T1000 (cell line): Measurements from ENCODE around the gene DNAJA2.
"Not testable (repeated sequence)": the region's sequence is repeated elsewhere in the genome, so short reads cannot be mapped to it uniquely, and the experiment has no call there.

Source experiments
- DNase-seq: peaks from one replicate; lab custom pipeline; 2025; ENCODE audit warnings: mixed read lengths; lab: John Stamatoyannopoulos, UW

DNAJA2 gene

DNA sequence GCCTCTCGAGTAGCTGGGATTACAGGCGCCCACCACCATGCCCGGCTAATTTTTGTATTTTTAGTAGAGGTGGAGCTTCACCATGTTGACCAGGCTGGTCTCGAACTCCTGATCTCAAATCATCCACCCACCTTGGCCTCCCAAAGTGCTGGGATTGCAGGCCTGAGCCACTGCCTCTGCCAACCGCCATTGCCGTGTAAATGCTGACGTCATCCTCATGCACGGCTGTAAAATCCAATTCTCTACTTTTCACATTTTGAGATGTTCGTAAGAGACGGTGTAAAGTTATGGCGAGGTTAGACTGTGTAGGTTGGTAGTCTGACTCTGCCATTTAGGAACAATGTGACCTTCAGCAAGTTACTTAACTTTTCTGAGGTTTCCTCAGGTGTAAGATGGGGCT, 1.7 kb upstream of the DNAJA2 start:
- no peak for DNase-seq

DNA sequence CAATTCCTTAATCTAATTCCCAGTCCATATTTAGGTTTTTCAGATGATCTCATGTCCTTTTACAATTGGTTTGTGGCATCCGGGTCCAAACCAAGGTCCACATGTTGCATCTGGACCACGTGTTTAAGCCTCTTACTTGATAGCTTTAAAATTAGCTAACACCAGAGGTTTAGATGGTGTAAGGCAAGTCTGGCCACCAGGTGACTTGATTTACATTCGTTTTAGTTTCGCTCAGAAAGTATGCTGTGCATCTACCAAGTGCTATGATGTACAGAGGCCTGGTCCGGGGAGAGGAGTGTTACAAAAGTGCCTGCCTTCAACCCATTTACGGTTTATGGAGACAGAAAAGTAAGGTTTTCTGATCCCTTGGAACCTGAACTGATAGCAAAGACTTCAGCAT, 878 bp upstream of the DNAJA2 start:
- DNase-seq, result no peak

DNA sequence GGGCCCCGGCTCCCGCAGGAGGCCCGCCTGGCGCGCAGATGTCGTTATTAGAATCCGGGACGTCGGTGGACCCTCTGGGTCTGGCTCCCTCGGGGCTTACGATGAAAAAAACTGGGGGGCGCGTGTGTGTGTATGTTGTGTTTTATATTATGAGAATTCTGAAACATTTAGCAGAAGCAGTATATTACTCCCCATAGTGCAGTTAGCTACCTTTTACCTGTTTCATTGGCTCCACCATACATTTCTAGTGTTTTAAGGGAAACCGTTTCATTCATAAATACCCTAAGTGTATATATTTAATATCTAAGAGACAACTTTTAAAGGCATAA, 486 bp upstream of the DNAJA2 start:
- DNase-seq, result no peak

DNA sequence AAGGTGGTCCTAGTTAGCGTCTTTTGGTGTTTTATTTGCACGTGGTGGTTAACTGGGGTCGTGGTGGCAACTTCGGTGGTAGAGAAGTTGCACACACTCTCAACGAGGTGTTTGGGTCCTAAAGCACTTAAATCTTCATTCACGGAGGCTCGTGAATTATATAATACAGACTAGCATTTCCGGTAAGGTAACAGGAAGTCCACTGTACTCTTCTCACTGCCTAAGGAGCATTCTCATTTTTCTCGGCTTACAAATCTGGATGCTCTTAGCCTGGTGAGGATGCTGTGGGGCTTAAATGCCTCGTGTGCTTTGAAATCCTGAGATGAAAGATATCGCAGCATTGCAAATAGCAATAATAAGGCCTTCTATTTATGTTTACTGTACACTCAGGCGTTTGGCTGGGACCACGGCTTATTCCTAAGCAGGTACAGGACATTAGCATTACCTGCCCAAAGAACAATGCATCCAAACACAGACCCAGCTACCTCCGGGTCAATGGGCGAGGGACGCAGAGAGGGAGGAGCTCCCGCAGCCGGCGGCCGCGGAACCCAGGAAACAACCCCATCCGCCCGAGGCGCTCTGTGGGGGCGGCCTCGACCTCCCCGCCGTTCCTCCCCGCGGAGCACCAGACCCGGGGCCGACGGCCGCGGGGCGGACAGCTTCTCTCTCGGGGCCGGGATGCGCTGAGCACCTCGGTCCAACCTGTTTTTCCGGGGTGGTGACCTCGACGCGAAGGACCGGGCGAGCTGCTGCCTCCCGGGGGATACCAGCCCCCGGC, 856 bp downstream of the DNAJA2 start:
- DNase-seq, result no peak

DNA sequence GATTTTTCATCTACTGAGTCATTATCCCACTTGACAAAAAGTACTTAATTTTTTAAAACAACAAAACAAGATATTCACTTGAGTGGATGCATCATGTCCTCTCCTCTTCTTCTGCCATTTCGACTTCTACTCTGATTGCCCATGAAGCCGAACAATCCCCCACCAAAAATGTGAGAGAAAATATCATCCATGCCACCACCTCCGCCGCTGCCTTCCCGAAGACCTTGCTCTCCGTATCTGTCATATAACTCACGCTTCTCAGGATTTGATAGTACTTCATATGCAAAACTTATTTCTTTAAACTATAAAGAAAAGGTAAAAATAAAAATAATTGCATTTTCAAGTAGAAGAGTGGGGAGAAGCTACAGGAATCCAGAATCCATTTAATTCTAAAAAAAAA, 2.2 kb downstream of the DNAJA2 start:
- DNase-seq, result no peak

DNA sequence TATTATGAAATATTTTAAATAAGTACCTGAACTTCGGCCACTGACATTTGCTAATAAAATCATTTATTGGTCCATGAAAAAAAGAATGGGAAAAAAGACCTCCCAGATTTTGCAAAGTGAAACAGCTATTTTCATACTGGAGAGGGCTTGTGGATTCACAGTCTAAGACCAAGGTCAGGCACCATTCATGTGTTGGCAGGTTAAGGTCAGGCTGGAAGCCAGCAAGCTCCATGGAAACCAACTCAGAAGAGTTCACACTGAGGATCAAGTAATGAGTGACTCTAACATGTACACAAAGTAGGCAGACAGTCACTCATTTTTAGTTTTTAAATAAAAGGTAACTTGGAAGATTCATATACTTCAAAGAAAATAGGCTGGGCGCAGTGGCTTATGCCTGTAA, 3.4 kb downstream of the DNAJA2 start:
- DNase-seq, result no peak

DNA sequence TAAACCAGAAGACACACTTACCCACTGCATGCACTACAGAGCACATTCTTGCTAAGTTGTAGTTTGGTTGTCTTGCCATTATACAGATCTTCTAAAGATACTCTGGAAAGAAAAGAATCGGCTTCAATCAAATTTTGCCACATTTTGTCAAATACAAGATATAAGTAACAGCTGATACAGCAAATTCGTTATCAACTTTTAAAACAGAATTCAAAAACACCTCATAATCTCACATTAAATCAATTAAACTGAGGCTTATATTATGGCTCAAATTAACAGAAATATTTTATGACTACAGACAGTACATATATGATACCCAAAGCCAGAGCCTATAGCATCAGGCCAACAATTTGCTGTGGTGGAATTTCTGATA, 5.4 kb downstream of the DNAJA2 start:
- no peak for DNase-seq

DNA sequence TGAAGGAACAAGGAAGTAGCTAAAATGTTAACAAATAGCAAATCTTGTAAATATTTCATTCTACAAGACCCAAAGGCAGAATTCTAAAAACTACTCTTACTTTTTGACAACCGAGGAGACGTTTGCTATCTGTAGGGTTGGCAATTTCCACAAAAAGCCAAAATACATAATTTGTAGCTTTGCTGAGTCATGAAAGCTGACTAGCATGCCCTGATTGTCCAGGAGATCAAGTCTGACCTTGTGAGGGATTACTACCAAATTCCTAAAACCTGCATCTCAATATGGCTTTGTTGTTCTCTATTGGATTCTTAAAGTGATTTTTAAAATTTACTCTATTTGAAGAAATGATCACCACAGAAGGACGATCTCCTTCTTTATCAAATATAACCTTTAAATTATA, 10.8 kb downstream of the DNAJA2 start:
- no peak for DNase-seq

DNA sequence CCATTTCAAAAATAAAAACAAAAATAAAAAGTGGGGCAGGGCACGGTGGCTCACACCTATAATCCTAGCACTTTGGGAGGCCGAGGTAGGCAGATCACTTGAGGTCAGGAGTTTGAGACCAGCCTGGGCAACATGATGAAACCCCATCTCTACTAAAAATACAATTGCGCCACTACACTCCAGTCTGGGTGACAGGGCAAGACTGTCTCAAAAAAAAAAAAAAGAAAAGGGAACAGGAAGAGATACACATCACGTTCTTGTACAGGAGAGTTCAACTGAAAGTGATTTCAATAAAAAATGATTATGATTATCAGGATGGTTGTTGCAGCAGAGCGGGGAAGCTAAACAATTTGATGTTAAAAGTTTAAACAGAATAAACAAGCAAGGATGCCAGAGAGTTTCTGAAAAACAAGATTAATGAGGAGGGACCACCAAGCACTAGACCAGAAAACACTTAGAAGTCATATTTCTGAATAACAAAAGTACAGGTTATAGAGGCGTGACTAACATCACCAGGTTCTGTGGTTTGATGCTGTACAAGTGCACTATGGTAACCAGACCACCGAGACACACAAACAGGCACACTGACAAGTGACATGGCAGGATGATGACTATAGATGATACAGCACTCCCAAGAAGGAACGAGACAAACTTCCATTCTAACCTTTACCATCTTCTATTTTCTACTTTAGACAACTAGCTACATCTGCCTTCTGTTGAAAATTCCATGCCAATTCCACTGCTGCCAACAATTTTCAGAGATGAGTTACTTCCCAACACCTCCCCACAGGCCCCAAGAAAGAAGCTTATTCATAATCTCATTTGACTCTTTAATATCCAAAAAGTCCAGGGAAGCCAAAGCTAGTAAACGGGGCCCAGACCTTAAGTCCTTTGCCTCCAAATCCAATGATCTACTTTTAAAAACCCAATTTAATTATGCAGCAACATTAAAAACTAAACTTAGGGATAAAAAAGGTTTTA, 11.8 kb downstream of the DNAJA2 start:
- DNase-seq, result no peak

DNA sequence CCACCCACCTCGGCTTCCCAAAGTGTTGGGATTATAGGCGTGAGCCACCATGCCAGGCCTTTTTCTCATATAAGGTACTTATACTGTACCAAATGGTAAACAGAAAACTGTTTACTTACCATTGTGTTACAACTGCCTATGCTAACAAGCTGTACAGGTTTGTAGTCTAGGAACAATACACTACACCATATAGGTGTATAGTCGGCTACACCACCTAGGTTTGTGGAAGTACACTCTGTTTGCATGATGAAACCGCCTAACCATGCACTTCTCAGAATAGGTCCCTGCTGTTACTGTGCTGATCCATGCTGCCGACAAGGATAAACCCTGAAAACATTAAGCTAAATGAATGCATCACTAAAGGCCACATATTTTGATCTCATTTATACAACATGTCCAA, 18.9 kb downstream of the DNAJA2 start:
- no peak for DNase-seq

DNA sequence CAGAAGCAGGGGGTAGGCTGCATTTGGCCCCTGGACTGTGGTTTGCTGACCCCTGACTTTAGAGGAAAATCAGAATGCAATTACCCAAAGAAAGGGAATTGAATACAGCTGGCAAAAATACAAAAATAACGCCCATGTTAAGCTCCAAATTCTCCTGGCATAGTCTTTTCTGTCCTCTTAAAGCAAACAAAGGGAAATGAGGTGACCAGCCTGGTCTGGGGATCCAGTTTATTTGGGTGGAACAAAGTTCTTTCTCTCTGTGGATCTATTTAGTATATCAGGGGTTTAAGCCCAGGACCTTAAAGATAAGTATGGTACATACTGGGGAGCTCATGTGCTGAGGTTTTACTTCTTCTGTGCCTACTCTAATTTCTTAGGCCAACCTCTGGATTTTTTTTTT, 23.5 kb downstream of the DNAJA2 start:
- no peak for DNase-seq

DNA sequence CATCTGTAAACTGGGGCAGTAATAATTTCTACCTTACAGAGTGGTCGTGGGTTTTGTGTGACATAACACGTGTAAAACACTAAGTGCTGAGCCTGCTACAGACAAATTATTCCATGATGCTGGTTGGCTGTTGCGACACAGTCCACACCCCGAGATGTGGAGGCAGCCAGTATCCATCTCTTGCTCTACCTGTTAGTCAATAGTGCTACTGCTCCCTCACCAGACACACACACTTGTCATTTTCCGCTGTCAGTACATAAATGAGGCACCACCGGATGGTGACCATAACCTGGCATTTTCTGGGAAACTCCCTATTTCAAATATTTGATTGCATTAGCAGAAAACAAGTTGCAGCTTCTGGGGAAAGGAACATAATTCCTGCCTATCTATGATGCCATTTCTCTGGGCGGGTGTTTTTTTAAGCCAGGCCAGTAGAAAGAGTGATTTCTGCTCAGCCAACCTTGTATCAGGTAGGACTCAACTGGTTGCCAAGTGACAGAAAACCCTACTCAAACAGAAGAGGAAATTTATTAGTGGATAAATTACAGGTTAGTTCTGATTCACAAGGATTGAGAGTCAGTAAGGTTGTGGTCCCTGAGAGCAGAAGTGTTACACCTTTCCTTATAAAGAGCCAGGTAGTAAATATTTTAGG, 24.1 kb downstream of the DNAJA2 start:
- no peak for DNase-seq

DNA sequence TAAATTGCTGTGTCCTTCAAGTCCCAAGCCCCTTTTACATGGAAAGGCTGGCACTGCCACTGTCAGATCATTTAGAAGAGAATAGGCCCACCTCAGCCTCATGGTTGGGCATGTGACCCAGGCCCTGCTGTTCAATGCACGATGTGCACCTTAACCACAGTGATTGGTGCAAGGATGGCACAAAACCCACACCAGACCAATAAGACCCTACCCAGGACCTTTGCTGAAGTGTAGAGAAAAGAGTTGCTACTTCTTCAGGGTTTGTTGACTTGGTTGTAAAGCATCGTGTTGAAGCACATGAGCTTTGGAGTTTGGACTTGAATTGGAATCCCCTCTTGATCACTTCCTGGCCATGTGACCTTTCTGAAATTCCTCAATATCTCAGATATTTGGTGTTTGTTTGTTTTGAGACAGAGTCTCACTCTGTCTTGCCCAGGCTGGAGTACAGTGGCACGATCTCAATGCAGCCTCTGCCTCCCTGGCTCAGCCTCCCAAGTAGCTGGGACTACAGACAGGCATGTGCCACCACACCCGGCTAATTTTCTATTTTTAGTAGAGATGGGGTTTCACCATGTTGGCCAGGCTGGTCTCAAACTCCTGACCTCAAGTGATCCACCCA, 24.8 kb downstream of the DNAJA2 start:
- no peak for DNase-seq

DNA sequence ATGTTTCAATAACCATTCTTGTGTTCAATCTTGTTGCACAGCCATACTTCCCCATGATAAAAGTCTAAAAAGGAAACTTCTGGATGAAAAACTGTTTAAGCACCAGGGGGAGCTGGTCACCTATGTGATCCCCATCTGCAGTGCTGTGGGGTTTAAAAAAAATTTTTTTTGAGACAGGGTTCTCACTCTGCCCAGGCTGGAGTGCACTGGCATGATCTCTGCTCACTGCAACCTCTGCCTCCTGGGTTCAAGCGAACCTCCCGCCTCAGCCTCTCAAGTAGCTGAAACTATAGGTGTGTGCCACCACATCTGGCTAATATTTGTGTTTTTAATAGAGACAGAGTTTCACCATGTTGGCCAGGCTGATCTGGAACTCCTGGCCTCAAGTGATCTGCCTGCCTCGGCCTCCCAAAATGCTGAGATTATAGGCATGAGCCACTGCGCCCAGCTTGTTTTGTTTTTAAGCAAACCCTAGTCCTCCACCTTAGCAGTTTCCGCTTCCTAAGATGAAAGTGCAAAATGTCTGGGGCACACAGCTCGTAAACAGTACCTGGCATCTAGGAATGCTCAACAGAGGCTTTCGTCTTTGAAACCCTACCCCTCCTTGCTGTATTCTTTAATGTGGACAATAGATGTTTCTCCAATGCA, 25.4 kb downstream of the DNAJA2 start:
- DNase-seq, result no peak

DNA sequence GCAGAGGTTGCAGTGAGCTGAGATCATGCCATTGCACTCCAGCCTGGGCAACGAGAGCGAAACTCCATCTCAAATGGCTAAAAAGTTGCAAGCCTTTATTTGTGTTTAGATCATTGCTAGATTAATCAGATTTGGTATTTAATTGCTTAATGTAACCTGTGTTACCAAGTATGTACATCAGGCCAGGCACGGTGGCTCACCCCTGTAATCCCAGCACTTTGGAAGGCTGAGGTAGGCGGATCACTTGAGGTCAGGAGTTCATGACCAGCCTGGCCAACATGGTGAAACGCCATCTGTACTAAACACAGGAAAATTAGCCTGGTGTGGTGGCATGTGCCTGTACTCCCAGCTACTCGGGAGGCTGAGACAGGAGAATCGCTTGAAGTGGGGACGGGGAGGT, 28.8 kb downstream of the DNAJA2 start:
- not testable (repeated sequence) for DNase-seq

DNA sequence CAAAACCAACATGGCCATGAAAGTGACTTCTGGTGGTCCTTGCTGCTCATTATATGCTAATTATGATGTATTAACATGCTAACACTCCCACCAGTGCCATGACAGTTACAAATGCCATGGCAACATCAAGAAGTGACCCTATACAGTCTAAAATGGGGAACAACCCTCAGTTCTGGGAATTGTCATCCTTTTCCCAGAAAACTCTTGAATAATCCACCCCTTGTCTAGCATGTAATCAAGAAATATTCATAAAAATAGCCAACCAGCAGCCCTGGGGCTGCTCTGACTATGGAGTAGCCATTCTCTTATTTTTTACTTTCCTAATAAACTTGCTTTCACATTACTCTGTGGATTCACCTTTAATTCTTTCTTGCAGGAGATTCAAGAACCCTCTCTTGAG, 35.9 kb downstream of the DNAJA2 start:
- DNase-seq, result no peak

DNA sequence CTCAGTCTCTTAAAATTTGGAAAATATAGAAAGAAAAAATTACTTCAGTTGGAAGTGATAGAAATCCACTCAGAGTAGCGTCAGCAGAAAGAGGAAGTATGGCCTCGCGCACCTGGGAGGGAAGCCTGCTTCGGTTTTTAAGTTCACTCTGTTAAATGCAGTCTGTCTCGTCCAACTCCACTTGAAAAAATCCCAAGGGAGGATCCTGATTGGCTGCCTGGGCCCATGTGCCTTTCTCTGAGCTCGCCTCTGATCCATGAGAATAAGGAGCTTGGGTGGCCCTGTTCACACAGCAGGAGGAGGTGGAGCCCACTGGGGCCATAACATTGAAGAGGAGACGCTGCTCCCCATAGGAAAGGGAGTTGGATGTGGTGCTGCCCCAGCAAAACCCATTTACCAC, 40.7 kb downstream of the DNAJA2 start:
- no peak for DNase-seq

DNA sequence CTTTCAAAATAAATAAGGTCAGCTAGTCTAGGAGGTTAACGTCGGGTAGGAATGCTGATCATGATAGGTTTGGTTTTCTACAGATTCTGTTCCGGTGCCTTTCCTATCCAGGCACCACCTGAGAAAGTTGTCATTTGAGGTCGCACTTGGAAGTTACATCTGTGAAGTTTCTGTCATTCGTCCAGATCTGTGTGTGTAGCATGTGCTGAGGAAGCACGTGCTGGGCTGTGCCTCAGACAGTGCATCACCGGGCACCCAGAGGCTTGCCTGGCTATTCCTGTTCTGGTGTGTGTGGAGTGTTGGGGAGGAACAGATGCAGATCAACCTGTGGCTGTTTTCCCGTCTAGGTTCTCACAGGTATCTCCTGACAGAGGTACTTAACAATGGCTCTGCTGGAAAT, 42.6 kb downstream of the DNAJA2 start:
- no peak for DNase-seq

DNA sequence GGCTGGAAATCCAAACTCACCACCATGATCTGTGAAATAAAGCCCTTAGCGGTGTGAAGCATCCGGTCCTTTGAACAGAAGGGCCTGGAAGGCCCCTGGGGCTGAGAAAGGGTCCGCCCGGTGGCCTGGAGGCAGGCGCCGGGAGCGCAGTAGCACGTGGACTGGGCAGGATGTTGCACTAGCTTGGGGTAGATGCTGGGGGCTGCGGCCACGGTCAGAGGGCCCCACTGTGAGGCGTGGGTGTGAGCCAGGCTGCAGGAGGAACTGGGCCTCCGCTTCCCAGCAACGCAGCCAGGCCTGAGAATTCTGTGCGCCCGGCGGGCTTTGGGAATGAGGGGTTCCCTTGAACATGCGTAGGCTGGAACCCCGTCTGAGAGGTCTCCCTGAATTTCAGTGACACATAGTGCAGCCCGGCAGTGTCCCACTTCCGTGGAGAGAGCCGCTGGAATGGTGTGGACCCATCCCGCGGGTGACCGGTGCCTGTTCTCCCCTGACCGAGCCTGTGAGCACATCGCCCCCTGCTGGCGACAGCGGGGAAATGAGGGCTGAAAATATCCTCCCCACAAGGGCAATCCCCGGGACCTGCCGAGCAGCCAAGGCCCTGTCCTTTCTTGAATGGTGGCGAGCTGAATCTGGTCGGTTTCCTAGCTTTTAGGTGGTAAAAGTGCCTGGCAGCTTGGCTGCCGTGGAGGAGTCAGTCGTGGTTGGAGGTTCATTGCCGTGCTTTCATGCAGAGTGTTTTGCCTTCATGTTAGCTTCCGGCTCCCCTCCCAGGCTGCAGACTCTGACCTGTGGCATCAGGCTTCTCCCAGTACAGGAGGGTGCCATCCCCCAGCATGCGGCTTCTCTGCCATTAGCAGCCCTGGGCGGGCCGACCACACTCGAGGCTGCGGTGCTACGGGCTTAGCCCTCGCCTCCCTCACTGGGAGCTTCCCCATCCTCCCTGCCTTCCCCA, 43.8 kb downstream of the DNAJA2 start:
- DNase-seq, result no peak

DNA sequence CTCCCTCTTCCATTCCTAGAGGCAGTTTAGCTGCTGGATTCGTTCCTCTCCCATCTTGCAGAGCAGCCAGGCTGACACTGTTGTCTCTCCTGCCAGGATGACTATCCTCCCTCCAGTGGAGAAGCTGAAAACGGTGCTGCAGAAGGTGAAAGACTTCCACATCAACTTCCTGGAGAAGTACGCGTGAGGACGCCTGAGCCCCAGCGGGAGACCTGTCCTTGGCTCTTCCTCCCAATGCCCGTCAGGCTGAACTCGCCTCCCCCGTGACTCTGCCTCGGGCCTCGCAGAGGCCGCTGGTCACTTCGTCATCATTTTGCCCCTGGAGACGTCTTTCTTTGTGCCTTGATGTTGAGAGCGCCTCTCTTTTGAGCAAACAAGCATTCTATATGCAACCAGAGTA, 44.7 kb downstream of the DNAJA2 start:
- DNase-seq, result no peak

DNA sequence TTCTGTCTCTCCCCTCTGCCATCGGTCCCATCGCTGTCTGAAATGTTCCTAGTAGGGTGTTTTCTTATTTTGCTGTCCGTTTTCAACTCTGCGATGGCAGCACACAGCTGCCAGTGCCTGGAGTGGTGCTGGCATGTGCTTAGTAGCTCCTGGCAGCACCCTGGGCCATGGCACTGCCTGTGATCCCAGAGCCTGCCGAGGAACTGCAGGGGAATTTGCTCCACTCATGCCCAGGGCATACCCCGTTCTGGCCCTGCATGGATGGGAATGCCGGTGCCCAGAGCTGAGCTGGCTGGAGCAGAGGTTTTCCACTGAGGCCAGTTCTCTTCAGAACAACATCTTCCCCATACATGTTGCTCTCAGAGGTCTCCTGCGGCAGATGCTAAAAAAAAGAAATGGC, 46.2 kb downstream of the DNAJA2 start:
- no peak for DNase-seq
